ENCODE results near the gene ARMC9. TPM values are rescaled to one million over a fixed set of nuclear protein-coding genes. Genes with fewer than 3 reads are reported as not detected.

ARMC9 gene
- total RNA-seq, 1 experiment from 2014 or later = 16.4 TPM

DNA sequence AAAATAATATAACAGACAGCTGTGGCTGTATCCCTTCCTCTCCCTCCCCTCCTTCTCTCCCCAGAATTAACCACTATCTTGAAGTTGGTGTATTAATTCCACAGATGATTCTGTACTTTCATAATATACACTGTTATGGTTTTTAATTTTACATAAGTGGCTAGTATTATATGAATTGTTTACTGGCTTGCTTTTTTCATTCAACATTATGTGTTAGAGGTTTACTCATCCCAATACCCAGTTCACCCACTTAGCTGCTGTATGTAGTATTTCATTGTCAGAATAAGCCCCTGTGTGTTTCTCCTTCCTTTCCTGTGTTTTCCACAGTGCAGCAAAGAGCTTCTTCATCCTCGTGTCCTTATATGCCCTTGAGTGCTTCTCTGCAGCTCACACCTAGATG, 121.4 kb downstream of the ARMC9 start:
- TF ChIP-seq RAD21 (IDR thresholded peaks at IDR 0.05; ENCODE audit: low read depth) (no peak), ZBTB33 (IDR thresholded peaks at IDR 0.05; ENCODE audit: extremely low read depth, insufficient replicate concordance, low read length) (no peak), SIN3A (IDR thresholded peaks at IDR 0.05; ENCODE audit: low read depth) (no peak), FOSL1 (IDR thresholded peaks at IDR 0.05; ENCODE audit: low read depth) (no peak), CBX3 (IDR thresholded peaks at IDR 0.05; ENCODE audit: low read depth) (no peak), SRF (IDR thresholded peaks at IDR 0.05; ENCODE audit: low read depth) (no peak), EZH2 (IDR thresholded peaks at IDR 0.05) (no peak), JUND (IDR thresholded peaks at IDR 0.05) (no peak), TCF7L2 (IDR thresholded peaks at IDR 0.05; ENCODE audit: borderline replicate concordance, extremely low read depth, insufficient read depth, insufficient read length) (no peak), CEBPB (IDR thresholded peaks at IDR 0.05; ENCODE audit: low read depth) (no peak), ZFX (IDR thresholded peaks at IDR 0.05) (no peak), POLR2A (IDR thresholded peaks at IDR 0.05; ENCODE audit: borderline replicate concordance, extremely low read depth, insufficient read depth, insufficient read length) (no peak)
- TF ChIP-seq, protein P1, sequence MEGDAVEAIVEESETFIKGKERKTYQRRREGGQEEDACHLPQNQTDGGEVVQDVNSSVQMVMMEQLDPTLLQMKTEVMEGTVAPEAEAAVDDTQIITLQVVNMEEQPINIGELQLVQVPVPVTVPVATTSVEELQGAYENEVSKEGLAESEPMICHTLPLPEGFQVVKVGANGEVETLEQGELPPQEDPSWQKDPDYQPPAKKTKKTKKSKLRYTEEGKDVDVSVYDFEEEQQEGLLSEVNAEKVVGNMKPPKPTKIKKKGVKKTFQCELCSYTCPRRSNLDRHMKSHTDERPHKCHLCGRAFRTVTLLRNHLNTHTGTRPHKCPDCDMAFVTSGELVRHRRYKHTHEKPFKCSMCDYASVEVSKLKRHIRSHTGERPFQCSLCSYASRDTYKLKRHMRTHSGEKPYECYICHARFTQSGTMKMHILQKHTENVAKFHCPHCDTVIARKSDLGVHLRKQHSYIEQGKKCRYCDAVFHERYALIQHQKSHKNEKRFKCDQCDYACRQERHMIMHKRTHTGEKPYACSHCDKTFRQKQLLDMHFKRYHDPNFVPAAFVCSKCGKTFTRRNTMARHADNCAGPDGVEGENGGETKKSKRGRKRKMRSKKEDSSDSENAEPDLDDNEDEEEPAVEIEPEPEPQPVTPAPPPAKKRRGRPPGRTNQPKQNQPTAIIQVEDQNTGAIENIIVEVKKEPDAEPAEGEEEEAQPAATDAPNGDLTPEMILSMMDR (IDR thresholded peaks at IDR 0.05 in 2 of 3, conservative IDR thresholded peaks at IDR 0.05 in 1 of 3; ENCODE audit: borderline replicate concordance in 1 of 3, insufficient read depth in 1 of 3, low read depth in 2 of 3, low read length in 2 of 3) = no peak
- TF ChIP-seq, protein P2, sequence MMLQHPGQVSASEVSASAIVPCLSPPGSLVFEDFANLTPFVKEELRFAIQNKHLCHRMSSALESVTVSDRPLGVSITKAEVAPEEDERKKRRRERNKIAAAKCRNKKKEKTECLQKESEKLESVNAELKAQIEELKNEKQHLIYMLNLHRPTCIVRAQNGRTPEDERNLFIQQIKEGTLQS (IDR thresholded peaks at IDR 0.05) = no peak
- Histone ChIP-seq H3K27ac (ENCODE audit: low read depth, low read length) (no peak overlapping the region), H3K9me2 (ENCODE audit: insufficient read depth) (no peaks in the 10 kb centered on the region), H3K9me3 (ENCODE audit: control insufficient read depth in 1 of 2, insufficient read depth in 1 of 2, low read depth in 1 of 2, low read length in 2 of 2) (no peaks in the 10 kb centered on the region), H3K4me1 (ENCODE audit: control insufficient read depth in 1 of 2, insufficient read depth in 2 of 2, low read length in 2 of 2) (no peaks in the 10 kb centered on the region), H3K4me2 (ENCODE audit: low read length) (no peak overlapping the region), H3K36me3 (ENCODE audit: control insufficient read depth in 1 of 2, insufficient read depth in 2 of 2, low read length in 2 of 2) (no peaks in the 10 kb centered on the region), H2AFZ (ENCODE audit: low read depth, low read length, poor library complexity, severe bottlenecking) (no peak overlapping the region), H4K20me1 (ENCODE audit: insufficient read depth) (no peaks in the 10 kb centered on the region), H3K79me2 (ENCODE audit: insufficient read depth, low read length) (no peaks in the 10 kb centered on the region), H3K9ac (ENCODE audit: low read length) (no peak overlapping the region), H3K27me3 (ENCODE audit: insufficient read depth, low read length) (no peaks in the 10 kb centered on the region), H3K4me3 (replicated peaks in 1 of 2; ENCODE audit: low read depth in 1 of 2, low read length in 2 of 2) (no peak overlapping the region)
- ChIA-PET POLR2A (no interaction called here), RAD21 (ENCODE audit: low non-redundant PET in 1 of 2, low total read pairs in 2 of 2, uncharacterized antibody in 2 of 2, unreplicated experiment in 2 of 2) (no interaction called here), CTCF (no interaction called here)
- no TSS peak for BruUV-seq (replicated peaks)
- ATAC-seq (no peak), DNase-seq (ENCODE audit: low read depth, low spot score) (no peak)
- intact Hi-C loops (cut with micrococcal nuclease) = no loop called here
